Uterus (tissue), 2 donors: ENCODE results near the gene SRCIN1.

Experiments
- POLR2A ChIP-seq, 2 donors: fragments of 450-650 bp; IDR thresholded peaks; one replicate each; pipeline ENCODE4 v1.6.1; 2016; ENCODE audit warnings: antibody characterized with exemption in 2 of 2, mild to moderate bottlenecking in 1 of 2, moderate library complexity in 1 of 2
- TF ChIP-seq, protein P1 (sequence below), 4 experiments: fragments of 200-600 bp in 2 of 4; fragments of 450-650 bp in 2 of 4; sonication (generic) in 2 of 4; IDR thresholded peaks; one replicate each; pipeline ENCODE4 v1.5.1; 2016 to 2019; ENCODE audit warnings: antibody characterized with exemption in 4 of 4, mild to moderate bottlenecking in 2 of 4, moderate library complexity in 1 of 4

GRCh38 chr17:38547444-38547843 is 58.3 kb downstream of the SRCIN1 start:
- TF ChIP-seq, protein P1, sequence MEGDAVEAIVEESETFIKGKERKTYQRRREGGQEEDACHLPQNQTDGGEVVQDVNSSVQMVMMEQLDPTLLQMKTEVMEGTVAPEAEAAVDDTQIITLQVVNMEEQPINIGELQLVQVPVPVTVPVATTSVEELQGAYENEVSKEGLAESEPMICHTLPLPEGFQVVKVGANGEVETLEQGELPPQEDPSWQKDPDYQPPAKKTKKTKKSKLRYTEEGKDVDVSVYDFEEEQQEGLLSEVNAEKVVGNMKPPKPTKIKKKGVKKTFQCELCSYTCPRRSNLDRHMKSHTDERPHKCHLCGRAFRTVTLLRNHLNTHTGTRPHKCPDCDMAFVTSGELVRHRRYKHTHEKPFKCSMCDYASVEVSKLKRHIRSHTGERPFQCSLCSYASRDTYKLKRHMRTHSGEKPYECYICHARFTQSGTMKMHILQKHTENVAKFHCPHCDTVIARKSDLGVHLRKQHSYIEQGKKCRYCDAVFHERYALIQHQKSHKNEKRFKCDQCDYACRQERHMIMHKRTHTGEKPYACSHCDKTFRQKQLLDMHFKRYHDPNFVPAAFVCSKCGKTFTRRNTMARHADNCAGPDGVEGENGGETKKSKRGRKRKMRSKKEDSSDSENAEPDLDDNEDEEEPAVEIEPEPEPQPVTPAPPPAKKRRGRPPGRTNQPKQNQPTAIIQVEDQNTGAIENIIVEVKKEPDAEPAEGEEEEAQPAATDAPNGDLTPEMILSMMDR (IDR thresholded peaks at IDR 0.05): no peak
- no peak for TF ChIP-seq POLR2A (IDR thresholded peaks at IDR 0.05)
